ENCODE measurements around the gene SEC22C. TPM values are rescaled to one million over a fixed set of nuclear protein-coding genes. Genes with fewer than 3 reads are reported as not detected.

The SEC22C gene
- 69.2 and 75.0 TPM in 2 replicates for total RNA-seq

GRCh38 chr3:42581709-42582473 is at the start of gene SEC22C:
Gene SEC22C (minus strand): TSS chr3:42581967. CDS start chr3:42569046, 12,921 bp downstream.

GRCh38 chr3:42600111-42600957 is 18.6 kb upstream of the SEC22C start, which contains the start of gene NKTR:
Gene NKTR (plus strand): TSS chr3:42600686. CDS start chr3:42601007, 321 bp downstream.

DNA sequence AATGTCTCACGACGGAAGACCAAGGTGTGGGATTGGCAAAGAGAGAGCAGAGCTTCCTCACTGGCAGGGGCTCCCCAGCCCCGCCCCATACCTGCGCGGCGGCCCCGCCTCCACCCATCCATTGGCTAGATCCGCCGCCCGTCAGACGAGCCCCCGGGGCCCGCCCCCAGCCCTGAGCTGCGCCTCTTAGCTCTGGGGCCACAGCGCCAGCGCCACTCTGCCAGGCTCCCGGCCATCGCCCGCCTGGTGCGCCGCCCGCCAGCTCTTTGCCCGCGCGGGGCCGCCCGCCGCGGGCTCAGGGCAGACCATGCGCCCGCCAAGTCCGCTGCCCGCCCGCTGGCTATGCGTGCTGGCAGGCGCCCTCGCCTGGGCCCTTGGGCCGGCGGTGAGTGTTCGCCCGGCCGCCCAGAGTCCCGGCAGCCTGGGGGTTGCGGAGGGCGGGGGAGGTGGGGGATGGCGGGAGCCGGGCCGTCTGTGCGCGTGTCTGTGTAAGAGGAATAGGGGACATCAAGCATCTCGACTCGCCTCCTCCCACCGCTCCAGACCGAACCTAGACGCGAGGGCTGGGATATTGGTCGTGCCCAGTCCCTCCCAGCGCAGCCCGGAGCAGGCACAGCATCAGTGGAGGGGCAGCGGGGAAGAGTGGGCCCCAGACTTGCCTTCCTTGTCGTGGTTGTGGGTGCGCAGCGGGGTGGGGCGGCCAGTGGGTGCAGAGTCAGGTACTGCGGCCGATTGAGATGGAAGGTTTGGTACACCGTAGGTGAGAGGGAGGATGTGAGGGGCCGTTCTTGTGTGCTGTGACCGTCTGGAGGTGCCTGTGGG is 79.1 kb downstream of the SEC22C start, which contains the start of gene VIPR1:
TSS of gene VIPR1 (plus strand) at position 215 of the 822 bp plus-strand sequence. CDS start at position 308, 93 bp downstream.

Other genes with a start within 250 kb of the SEC22C start
- gene LYZL4, start 171.4 kb downstream of the SEC22C start, total RNA-seq = 0.19 TPM in 1 of 2 replicates, not detected in the other
- 7.7 and 22.8 TPM in 2 replicates for gene VIPR1, start 79.3 kb downstream of the SEC22C start, total RNA-seq
- 16.1 and 39.9 TPM in 2 replicates for gene SS18L2, start 8.9 kb upstream of the SEC22C start, total RNA-seq
- gene NKTR, start 18.7 kb upstream of the SEC22C start, total RNA-seq = 33.5 and 52.4 TPM in 2 replicates
- gene ZBTB47, start 71.7 kb upstream of the SEC22C start, total RNA-seq = 28.6 and 29.6 TPM in 2 replicates
- not detected in 2 replicates for gene KLHL40, start 103.6 kb upstream of the SEC22C start, total RNA-seq
- not detected in 2 replicates for gene HHATL, start 120.8 kb upstream of the SEC22C start, total RNA-seq
- gene CCDC13, start 191.3 kb upstream of the SEC22C start, total RNA-seq = 0.19 TPM in 1 of 2 replicates, not detected in the other
- 160 and 208 TPM in 2 replicates for gene HIGD1A, start 222.5 kb upstream of the SEC22C start, total RNA-seq
- gene ACKR2, start 227.5 kb upstream of the SEC22C start, total RNA-seq = under 0.01 TPM in 1 of 2 replicates, not detected in the other